Liver (tissue), 9 donors: ENCODE measurements around the gene LIN9. TPM values are rescaled to one million over a fixed set of nuclear protein-coding genes. Genes with fewer than 3 reads are reported as not detected.

Experiments
- DNase-seq: peaks from one replicate; pipeline ENCODE4 v3.0.0-alpha.2; 2017; ENCODE audit warnings: low spot score
- H3K27ac ChIP-seq, 2 donors: one replicate each; pipeline ENCODE4 v1.7.0; 2013; ENCODE audit warnings: inconsistent platforms in 2 of 2, low read length in 2 of 2, control low read depth in 1 of 2, low read depth in 1 of 2, mild to moderate bottlenecking in 1 of 2
- H3K27me3 ChIP-seq, 4 donors: one replicate each; pipeline versions ENCODE4 v1.6.1 to v1.7.0; 2013; ENCODE audit warnings: low read length in 3 of 4, inconsistent platforms in 1 of 4, mild to moderate bottlenecking in 1 of 4, moderate library complexity in 1 of 4; ENCODE audit not compliant: control insufficient read depth in 4 of 4, insufficient read depth in 4 of 4
- H3K36me3 ChIP-seq, 4 donors: one replicate each; pipeline versions ENCODE4 v1.6.1 to v1.7.0; 2013; ENCODE audit warnings: low read length in 3 of 4, mild to moderate bottlenecking in 3 of 4, low read depth in 1 of 4, moderate library complexity in 1 of 4; ENCODE audit not compliant: control insufficient read depth in 4 of 4, insufficient read depth in 3 of 4
- H3K4me1 ChIP-seq, 4 donors: one replicate each; pipeline versions ENCODE4 v1.6.1 to v1.7.0; 2013; ENCODE audit warnings: low read length in 3 of 4, mild to moderate bottlenecking in 3 of 4, moderate library complexity in 1 of 4; ENCODE audit not compliant: control insufficient read depth in 4 of 4, insufficient read depth in 4 of 4
- H3K4me3 ChIP-seq, 3 donors: one replicate each; pipeline versions ENCODE4 v1.6.1 to v1.7.0; 2013; ENCODE audit warnings: low read length in 3 of 3, control low read depth in 1 of 3, low read depth in 1 of 3, mild to moderate bottlenecking in 1 of 3
- H3K9ac ChIP-seq, 2 donors: one replicate each; pipeline ENCODE4 v1.7.0; 2013; ENCODE audit warnings: low read length in 2 of 2, mild to moderate bottlenecking in 2 of 2, moderate library complexity in 2 of 2, control low read depth in 1 of 2, low read depth in 1 of 2
- H3K9me3 ChIP-seq, 4 donors: one replicate each; pipeline versions ENCODE4 v1.6.1 to v1.7.0; 2013; ENCODE audit warnings: low read length in 3 of 4; ENCODE audit not compliant: control insufficient read depth in 4 of 4
- ATF3 ChIP-seq: IDR thresholded peaks from 2 replicates; pipeline ENCODE4 v1.6.1; 2016; ENCODE audit warnings: antibody characterized with exemption
- CTCF ChIP-seq: fragments of 150-350 bp; IDR thresholded peaks from 2 replicates; pipeline ENCODE4 v1.5.1; 2017; ENCODE audit warnings: improper control_type of control experiment, low read depth, low read length; ENCODE audit not compliant: missing input control
- EGR1 ChIP-seq, 2 donors: IDR thresholded peaks; 2 replicates each; pipeline ENCODE4 v1.6.1; 2016 to 2018; ENCODE audit warnings: antibody characterized with exemption in 2 of 2, low read depth in 2 of 2
- FOXA1 ChIP-seq: IDR thresholded peaks from 2 replicates; pipeline ENCODE4 v1.6.1; 2016; ENCODE audit warnings: antibody characterized with exemption
- FOXA2 ChIP-seq: IDR thresholded peaks from 2 replicates; pipeline ENCODE4 v1.6.1; 2016; ENCODE audit warnings: antibody characterized with exemption
- GABPA ChIP-seq, 2 donors: IDR thresholded peaks in 1 of 2; conservative IDR thresholded peaks in 1 of 2; 2 replicates each; pipeline ENCODE4 v1.6.1; 2016; ENCODE audit warnings: antibody characterized with exemption in 2 of 2, mild to moderate bottlenecking in 1 of 2, moderate library complexity in 1 of 2
- HNF4A ChIP-seq, 2 donors: conservative IDR thresholded peaks; 2 replicates each; pipeline ENCODE4 v1.6.1; 2016; ENCODE audit warnings: antibody characterized with exemption in 2 of 2, mild to moderate bottlenecking in 2 of 2
- HNF4G ChIP-seq: IDR thresholded peaks from 2 replicates; pipeline ENCODE4 v1.6.1; 2016; ENCODE audit warnings: antibody characterized with exemption
- MAX ChIP-seq: IDR thresholded peaks from 2 replicates; pipeline ENCODE4 v1.6.1; 2016; ENCODE audit warnings: antibody characterized with exemption
- NR2F2 ChIP-seq: IDR thresholded peaks from 2 replicates; pipeline ENCODE4 v1.6.1; 2016; ENCODE audit warnings: antibody characterized with exemption
- RAD21 ChIP-seq, 2 donors: IDR thresholded peaks; 2 replicates each; pipeline ENCODE4 v1.6.1; 2016; ENCODE audit warnings: antibody characterized with exemption in 2 of 2, mild to moderate bottlenecking in 2 of 2
- REST ChIP-seq: IDR thresholded peaks from 2 replicates; pipeline ENCODE4 v1.6.1; 2016; ENCODE audit warnings: antibody characterized with exemption, mild to moderate bottlenecking
- RXRA ChIP-seq, 2 donors: IDR thresholded peaks; 2 replicates each; pipeline ENCODE4 v1.6.1; 2017 to 2018; ENCODE audit warnings: antibody characterized with exemption in 2 of 2, mild to moderate bottlenecking in 1 of 2
- WGBS: extraction: QIAGEN DNeasy Blood & Tissue Kit; methylation state at CpG from one replicate; pipeline ENCODE4 v1.1.7; 2013; 5-methylcytosine and 5-hydroxymethylcytosine counted together
- polyA plus RNA-seq, 2 donors: library from polyadenylated mRNA; stranded (reverse) in 1 of 2; unstranded in 1 of 2; fragments of 200-250 nt in 1 of 2; fragments of >200 nt in 1 of 2; fragmentation: Nextera tagmentation in 1 of 2; extraction: Ambion mirVana in 1 of 2; gene quantifications; one replicate each; pipeline versions ENCODE4 v1.2.1 to v1.2.3, GENCODE V29; 2013 to 2015
- total RNA-seq, 2 donors: library from RNA; depleted of rRNA; stranded (reverse); fragments of >200 nt; gene quantifications; one replicate each; pipeline ENCODE4 v1.2.3, GENCODE V29; 2014
- donor health status: healthy.
- donor health status: healthy.
- donor health status: healthy.
- donor health status: healthy.
- donor health status: healthy.

Gene LIN9
- total and polyA plus RNA-seq, 4 donors = 0.50 to 7.9 (median 1.00) TPM

- TF ChIP-seq REST = no peak
Measured at GRCh38 chr1:226325178-226325577, 16.2 kb upstream of the LIN9 start (continued).

GRCh38 chr1:226324479-226324878 is 15.5 kb upstream of the LIN9 start:
- TF ChIP-seq RAD21 (IDR thresholded peaks at IDR 0.05) (no peak), ATF3 (no peak), RXRA (IDR thresholded peaks at IDR 0.05) (no peak), FOXA1 (no peak), FOXA2 (no peak), HNF4A (conservative IDR thresholded peaks at IDR 0.05) (no peak), MAX (no peak), NR2F2 (no peak), GABPA (IDR thresholded peaks at IDR 0.05 in 1 of 2, conservative IDR thresholded peaks at IDR 0.05 in 1 of 2) (no peak), HNF4G (no peak), CTCF (no peak)
- Histone ChIP-seq H3K9me3 (peaks cover 0 to 1% (median 0%) of the 10 kb centered on the region in 4 donors), H3K4me3 (no peak overlapping the region), H3K27ac (no peak overlapping the region), H3K4me1 (no peaks in the 10 kb centered on the region), H3K9ac (no peak overlapping the region), H3K27me3 (no peaks in the 10 kb centered on the region), H3K36me3 (no peaks in the 10 kb centered on the region)
- DNase-seq = no peak

- H3K9me3 ChIP-seq = peaks cover 0 to 1% (median 0%) of the 10 kb centered on the region in 4 donors
- H3K27me3 ChIP-seq = no peaks in the 10 kb centered on the region
- H3K36me3 ChIP-seq = no peaks in the 10 kb centered on the region
- H3K4me1 ChIP-seq = no peaks in the 10 kb centered on the region
- H3K4me3 ChIP-seq = no peak overlapping the region
- TF ChIP-seq NR2F2 = no peak
- TF ChIP-seq EGR1 (IDR thresholded peaks at IDR 0.05; ENCODE audit: low read depth in 2 of 2) = no peak
- TF ChIP-seq FOXA2 = no peak
- TF ChIP-seq GABPA (IDR thresholded peaks at IDR 0.05 in 1 of 2, conservative IDR thresholded peaks at IDR 0.05 in 1 of 2) = no peak
- 89% methylated on average over 3 of the region's 3 CpGs for WGBS
- no peak overlapping the region for H3K27ac ChIP-seq
- no peak overlapping the region for H3K9ac ChIP-seq
- no peak for DNase-seq
Measured at GRCh38 chr1:226322986-226323385, 14.0 kb upstream of the LIN9 start.
